ENCODE results near the gene MATK.

The MATK gene

DNA sequence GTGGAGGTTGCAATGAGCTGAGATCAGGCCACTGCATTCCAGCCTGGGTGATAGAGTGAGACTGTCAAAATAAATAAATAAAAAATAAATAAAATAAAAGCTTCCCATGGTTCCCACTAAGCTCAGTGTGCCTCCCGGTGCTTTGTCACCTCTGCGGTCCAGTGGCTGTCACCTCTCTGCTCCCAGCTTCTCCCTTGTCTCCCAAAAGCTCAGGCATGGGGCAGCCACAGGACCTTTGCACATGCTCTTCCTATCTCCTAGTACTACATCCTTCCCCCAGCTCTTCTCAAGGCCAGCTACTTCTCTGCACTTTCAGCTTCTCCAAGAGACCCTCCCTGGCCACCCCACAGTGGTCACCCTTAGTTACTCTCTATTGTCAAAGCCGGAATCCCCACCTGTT is 7.6 kb upstream of the MATK start:
- ChIA-PET POLR2A (interaction anchor here (0.6 kb wide), 1 partner anchor 24 kb away, joined by 3 read pairs; no protein-coding TSS in a partner anchor), CTCF (interaction anchor here (1.2 kb wide), 1 partner anchor 24 kb away, joined by 3 read pairs; no protein-coding TSS in a partner anchor)
- TF ChIP-seq, protein P1, sequence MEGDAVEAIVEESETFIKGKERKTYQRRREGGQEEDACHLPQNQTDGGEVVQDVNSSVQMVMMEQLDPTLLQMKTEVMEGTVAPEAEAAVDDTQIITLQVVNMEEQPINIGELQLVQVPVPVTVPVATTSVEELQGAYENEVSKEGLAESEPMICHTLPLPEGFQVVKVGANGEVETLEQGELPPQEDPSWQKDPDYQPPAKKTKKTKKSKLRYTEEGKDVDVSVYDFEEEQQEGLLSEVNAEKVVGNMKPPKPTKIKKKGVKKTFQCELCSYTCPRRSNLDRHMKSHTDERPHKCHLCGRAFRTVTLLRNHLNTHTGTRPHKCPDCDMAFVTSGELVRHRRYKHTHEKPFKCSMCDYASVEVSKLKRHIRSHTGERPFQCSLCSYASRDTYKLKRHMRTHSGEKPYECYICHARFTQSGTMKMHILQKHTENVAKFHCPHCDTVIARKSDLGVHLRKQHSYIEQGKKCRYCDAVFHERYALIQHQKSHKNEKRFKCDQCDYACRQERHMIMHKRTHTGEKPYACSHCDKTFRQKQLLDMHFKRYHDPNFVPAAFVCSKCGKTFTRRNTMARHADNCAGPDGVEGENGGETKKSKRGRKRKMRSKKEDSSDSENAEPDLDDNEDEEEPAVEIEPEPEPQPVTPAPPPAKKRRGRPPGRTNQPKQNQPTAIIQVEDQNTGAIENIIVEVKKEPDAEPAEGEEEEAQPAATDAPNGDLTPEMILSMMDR (IDR thresholded peaks at IDR 0.05; ENCODE audit: control extremely low read depth, extremely low read depth, low read depth, missing control alignments) = no peak
- no peak for DNase-seq (ENCODE audit: extremely low spot score)

DNA sequence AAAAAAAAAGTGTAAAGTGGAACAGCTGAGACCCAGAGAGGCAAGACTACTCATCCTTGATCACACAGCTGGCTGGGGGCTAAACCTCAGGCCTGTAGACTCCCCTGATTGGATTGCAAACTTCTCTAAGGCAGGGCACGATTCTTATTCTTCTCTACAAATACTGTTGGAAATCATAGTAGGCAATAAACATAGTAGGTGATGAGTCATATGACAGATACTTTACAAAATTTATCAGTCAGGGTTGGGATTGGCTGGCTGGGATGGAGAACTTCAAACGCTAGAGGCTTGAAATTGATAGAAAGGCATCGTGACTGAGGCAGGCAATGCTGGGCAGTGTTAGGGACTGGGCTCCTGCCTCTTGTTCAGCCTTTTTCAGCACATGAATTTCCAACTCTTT is 5.9 kb upstream of the MATK start:
- TF ChIP-seq, protein P1 (IDR thresholded peaks at IDR 0.05; ENCODE audit: control extremely low read depth, extremely low read depth, low read depth, missing control alignments) = no peak
- ChIA-PET CTCF (interaction anchor here (0.6 kb wide), 1 partner anchor 380 kb away, joined by 3 read pairs; no protein-coding TSS in a partner anchor), POLR2A (no interaction called here)
- no peak for DNase-seq (ENCODE audit: extremely low spot score)

DNA sequence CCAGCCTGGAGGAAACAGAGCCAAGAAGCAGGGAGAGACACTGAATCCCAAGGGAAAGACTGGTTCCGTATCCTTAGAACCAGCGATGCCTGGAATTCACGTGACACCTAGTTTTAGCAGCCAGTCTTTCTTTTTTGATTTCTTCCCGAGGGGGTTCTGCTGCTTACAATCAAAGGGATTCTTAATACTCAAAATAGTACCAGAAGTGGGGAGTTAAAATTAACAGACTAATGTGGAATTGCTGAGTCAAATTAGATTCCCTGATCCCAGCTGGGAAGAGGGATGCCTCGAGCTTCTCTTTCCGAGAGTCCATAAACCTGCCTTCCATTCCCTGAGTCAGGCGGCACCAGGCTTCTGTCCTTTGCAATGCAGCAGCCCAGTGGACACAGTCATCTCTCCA is 4.8 kb upstream of the MATK start:
- POLR2A ChIA-PET = no interaction called here
- CTCF ChIA-PET = no interaction called here

DNA sequence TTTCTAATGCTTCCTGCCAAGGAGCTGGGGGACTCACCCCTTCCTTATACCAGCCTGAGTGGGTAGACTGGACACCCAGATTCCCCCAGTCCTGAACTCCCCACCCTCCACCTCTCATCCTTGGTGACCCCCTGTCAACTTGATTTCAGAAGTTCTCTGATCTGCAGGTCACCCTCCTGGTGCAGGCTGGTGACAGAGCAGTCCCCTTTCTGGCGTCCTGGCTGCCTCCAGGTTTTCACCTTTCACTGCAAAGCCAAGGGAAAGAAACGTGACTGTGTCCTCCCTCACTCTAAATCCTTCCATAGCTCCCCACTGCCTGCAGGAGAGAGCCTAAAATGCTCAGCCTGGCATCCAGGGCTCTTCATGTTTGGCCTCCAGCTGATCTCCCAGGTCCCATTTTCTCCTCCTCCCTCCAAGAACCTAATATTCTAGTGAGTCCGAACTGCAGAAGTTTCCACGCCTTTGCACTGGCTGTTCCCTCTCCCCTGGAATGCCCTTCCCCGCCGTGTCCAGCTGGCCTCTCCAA is 4.1 kb upstream of the MATK start:
- TF ChIP-seq, protein P1 (IDR thresholded peaks at IDR 0.05; ENCODE audit: control extremely low read depth, extremely low read depth, low read depth, missing control alignments) = no peak
- no peak for DNase-seq (ENCODE audit: extremely low spot score)
- ChIA-PET CTCF (interaction anchor here (2.5 kb wide), 1 partner anchor 32 kb away, joined by 9 read pairs; no protein-coding TSS in a partner anchor), POLR2A (no interaction called here)

More for the DNA sequence above, 4.8 kb upstream of the MATK start:
- TF ChIP-seq, protein P1 (IDR thresholded peaks at IDR 0.05; ENCODE audit: control extremely low read depth, extremely low read depth, low read depth, missing control alignments) = no peak
- DNase-seq (ENCODE audit: extremely low spot score) = no peak

DNA sequence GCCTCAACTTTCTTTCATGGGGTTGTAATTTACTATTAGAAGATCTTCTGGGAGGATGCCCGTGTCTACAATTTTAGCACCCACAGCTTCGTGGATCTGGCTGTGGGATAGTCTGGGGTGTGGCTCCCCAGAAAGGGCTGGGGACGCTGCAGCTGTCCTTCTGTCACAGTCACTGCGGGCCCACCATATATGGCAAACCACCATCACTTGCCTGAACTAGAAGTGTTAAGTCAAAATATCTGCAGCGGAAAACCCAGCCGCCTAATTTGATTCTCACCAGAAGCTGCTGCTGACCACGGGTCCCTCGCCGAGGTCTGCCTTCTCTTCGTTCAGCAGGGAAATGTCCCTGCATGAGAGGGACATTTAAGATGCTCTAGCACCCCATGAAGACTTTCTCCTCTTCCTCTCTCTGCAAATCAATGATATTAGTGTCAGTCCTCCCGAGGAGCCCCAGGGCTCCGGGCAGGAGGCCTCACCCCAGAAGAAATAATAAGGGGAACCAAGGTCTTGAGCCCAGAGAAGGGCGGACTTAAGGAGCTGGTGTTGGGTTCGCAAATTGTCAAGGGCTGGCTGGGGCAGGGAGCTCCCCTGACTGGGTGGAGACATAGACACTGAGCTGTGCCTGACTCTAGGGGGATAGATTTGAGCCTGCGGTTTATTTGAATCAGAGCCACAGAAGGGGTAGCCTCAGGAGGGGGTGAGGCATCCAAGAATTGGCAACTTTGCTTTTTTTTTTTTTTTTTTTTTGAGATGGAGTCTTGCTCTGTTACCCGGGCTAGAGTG is 3.0 kb upstream of the MATK start:
- no peak for DNase-seq (ENCODE audit: extremely low spot score)
- ChIA-PET POLR2A (no interaction called here), CTCF (interaction anchor here (2.5 kb wide), 1 partner anchor 33 kb away, joined by 9 read pairs; no protein-coding TSS in a partner anchor)
- TF ChIP-seq, protein P1 (IDR thresholded peaks at IDR 0.05; ENCODE audit: control extremely low read depth, extremely low read depth, low read depth, missing control alignments) = no peak

DNA sequence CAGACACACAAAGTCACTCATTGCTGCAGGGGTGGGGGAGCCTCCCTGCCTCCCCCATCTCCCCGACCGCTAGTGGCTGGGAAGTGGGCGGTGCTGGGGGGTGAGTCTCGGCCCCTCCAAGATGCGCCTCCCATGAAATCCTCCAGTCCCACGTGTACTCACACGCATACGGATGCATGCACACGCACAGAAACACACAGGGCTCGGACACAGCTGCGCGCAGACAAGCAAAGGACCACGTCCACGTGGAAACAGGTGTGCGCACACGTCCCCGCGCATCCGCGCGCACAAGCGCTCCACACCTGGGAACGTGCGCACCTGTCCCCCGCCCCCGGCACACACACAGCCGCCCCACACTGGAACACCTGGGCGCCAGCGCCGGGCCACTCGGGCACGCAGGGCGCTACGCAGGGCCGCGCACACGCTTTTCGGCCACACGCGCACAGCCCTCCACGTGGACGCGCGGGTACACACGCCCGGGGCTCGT is 687 bp downstream of the MATK start:
- TF ChIP-seq, protein P1 (IDR thresholded peaks at IDR 0.05; ENCODE audit: control extremely low read depth, extremely low read depth, low read depth, missing control alignments) = no peak
- DNase-seq (ENCODE audit: extremely low spot score) = no peak
- POLR2A ChIA-PET = interaction anchor here (0.6 kb wide), 1 partner anchor 1616 kb away, joined by 6 read pairs; no protein-coding TSS in a partner anchor
- CTCF ChIA-PET = interaction anchor here (0.7 kb wide), 1 partner anchor 37 kb away, joined by 3 read pairs; no protein-coding TSS in a partner anchor
